ENCODE results near the gene CCL26. TPM values are rescaled to one million over a fixed set of nuclear protein-coding genes. Genes with fewer than 3 reads are reported as not detected.

Gene CCL26
- total RNA-seq, 5 donors from 2014 or later (not counting 1 experiment from before 2014, with no cell fraction given): not detected

DNA sequence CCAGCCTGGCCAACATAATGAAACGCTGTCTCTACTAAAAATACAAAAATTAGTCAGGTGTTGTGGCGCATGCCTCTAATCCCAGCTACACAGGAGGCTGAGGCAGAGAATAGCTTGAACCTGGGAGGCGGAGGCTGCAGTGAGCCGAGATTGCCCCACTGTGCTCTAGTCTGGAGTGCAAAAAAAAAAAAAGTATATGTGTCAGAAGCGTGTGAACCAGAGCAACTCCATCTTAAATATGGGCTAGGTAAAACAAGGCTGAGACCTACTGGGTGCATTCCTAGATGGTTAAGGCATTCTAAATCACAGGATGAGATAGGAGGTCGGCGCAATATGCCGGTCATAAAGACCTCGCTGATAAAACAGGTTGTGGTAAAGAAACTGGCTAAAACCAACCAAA is 35.4 kb upstream of the CCL26 start:
- H3K4me1 Mint-ChIP-seq: no peaks in the 10 kb centered on the region
- Histone ChIP-seq H3K4me1 (ENCODE audit: control insufficient read depth in 1 of 2, extremely low read depth in 1 of 2, insufficient read depth in 2 of 2, low read length in 2 of 2) (no peaks in the 10 kb centered on the region), H3K27ac (ENCODE audit: low read length) (no peak overlapping the region), H3K4me3 (ENCODE audit: control insufficient read depth in 1 of 2, extremely low read depth in 1 of 2, low read length in 1 of 2) (no peak overlapping the region), H3K27me3 (replicated peaks in 1 of 2; ENCODE audit: control insufficient read depth in 2 of 2, extremely low read depth in 1 of 2, insufficient read depth in 2 of 2, low read length in 1 of 2) (peaks cover 0 to 3% of the 10 kb centered on the region in 2 experiments), H3K9me3 (no peaks in the 10 kb centered on the region), H3K36me3 (ENCODE audit: control insufficient read depth in 2 of 2, extremely low read depth in 1 of 2, insufficient read depth in 1 of 2, low read length in 1 of 2) (no peaks in the 10 kb centered on the region)
- ChIA-PET POLR2A (no interaction called here), CTCF (no interaction called here)
- H3K27me3 Mint-ChIP-seq: peaks cover 1 to 3% of the 10 kb centered on the region in 2 donors
- H3K36me3 Mint-ChIP-seq: no peaks in the 10 kb centered on the region
- peaks cover 0 to 13% (median 12%) of the 10 kb centered on the region in 3 donors for H3K9me3 Mint-ChIP-seq
- DNase-seq: no peak
- no peak overlapping the region for H3K4me3 Mint-ChIP-seq
- no peak overlapping the region for H3K27ac Mint-ChIP-seq
- ATAC-seq (replicated peaks in 1 of 4): no peak
- WGBS (ENCODE audit: insufficient coverage): 93% methylated on average over 5 of the region's 9 CpGs

DNA sequence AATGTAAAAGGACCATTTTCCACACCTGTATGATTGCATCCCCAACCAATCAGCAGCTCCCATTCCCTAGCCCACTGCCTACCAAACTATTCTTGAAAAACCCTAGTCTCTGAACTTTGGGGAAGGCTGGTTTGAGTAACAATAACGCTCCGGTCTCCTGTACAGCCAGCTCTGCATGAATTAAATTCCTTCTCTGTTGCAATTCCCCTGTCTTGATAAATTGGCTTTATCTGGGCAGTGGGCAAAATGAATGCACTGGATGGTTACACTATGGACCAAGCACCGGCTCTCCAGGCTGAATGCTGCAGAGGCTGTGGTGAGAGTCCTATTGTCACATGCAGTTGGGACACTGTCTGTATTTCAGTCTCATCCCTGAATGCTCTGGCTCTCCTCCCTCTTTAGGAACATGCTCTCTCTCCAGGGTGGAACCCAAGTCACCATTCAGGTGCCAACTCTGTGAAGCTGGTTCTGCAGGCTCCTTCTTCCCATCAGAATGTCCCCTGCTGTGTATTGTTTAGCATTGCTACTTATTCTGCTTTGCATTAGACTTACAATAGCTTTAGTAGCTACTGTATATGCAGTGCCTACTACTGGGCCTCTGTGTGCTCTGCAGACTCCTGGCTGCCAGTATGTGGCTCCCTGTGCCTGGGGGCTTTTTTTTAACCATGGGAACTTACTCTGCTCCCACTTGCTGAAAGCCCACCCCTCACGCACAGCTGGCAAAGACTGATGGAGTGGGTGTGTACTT is 34.7 kb upstream of the CCL26 start:
- peaks cover 1 to 3% of the 10 kb centered on the region in 2 donors for H3K27me3 Mint-ChIP-seq
- ChIA-PET CTCF (no interaction called here), POLR2A (no interaction called here)
- Histone ChIP-seq H3K4me1 (ENCODE audit: control insufficient read depth in 1 of 2, extremely low read depth in 1 of 2, insufficient read depth in 2 of 2, low read length in 2 of 2) (no peaks in the 10 kb centered on the region), H3K9me3 (no peaks in the 10 kb centered on the region), H3K36me3 (ENCODE audit: control insufficient read depth in 2 of 2, extremely low read depth in 1 of 2, insufficient read depth in 1 of 2, low read length in 1 of 2) (no peaks in the 10 kb centered on the region), H3K27me3 (replicated peaks in 1 of 2; ENCODE audit: control insufficient read depth in 2 of 2, extremely low read depth in 1 of 2, insufficient read depth in 2 of 2, low read length in 1 of 2) (peaks cover 0 to 3% of the 10 kb centered on the region in 2 experiments), H3K27ac (ENCODE audit: low read length) (no peak overlapping the region), H3K4me3 (ENCODE audit: control insufficient read depth in 1 of 2, extremely low read depth in 1 of 2, low read length in 1 of 2) (no peak overlapping the region)
- no peak overlapping the region for H3K27ac Mint-ChIP-seq
- H3K36me3 Mint-ChIP-seq: no peaks in the 10 kb centered on the region
- peaks cover 0 to 13% (median 12%) of the 10 kb centered on the region in 3 donors for H3K9me3 Mint-ChIP-seq
- WGBS (ENCODE audit: insufficient coverage): 67% methylated on average over 1 of the region's 4 CpGs
- no peaks in the 10 kb centered on the region for H3K4me1 Mint-ChIP-seq
- no peak for ATAC-seq (replicated peaks in 1 of 4)
- no peak overlapping the region for H3K4me3 Mint-ChIP-seq
- no peak for DNase-seq

DNA sequence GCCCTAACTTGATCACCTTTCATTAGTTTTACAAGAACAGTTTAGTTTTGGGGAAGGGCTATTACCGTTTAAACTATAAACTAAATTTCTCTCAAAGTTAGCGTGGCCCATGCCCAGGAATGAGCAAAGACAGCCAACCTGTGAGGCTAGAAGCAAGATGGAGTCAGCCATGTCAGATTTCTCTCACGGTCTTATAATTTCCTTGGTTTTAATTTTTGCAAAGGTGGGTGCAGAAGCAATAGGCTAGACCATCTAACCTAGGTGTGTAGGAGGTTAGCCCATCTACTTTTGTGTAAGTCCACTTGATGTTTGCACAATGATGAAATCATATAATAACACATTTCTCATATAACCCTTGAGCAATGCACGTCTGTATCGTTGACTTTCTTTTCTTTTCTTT is 32.7 kb upstream of the CCL26 start:
- no peak for DNase-seq
- Histone ChIP-seq H3K27ac (ENCODE audit: low read length) (no peak overlapping the region), H3K9me3 (no peaks in the 10 kb centered on the region), H3K4me1 (ENCODE audit: control insufficient read depth in 1 of 2, extremely low read depth in 1 of 2, insufficient read depth in 2 of 2, low read length in 2 of 2) (no peaks in the 10 kb centered on the region), H3K36me3 (ENCODE audit: control insufficient read depth in 2 of 2, extremely low read depth in 1 of 2, insufficient read depth in 1 of 2, low read length in 1 of 2) (no peaks in the 10 kb centered on the region), H3K27me3 (replicated peaks in 1 of 2; ENCODE audit: control insufficient read depth in 2 of 2, extremely low read depth in 1 of 2, insufficient read depth in 2 of 2, low read length in 1 of 2) (peaks cover 0 to 8% of the 10 kb centered on the region in 2 experiments), H3K4me3 (ENCODE audit: control insufficient read depth in 1 of 2, extremely low read depth in 1 of 2, low read length in 1 of 2) (no peak overlapping the region)
- Mint-ChIP-seq H3K9me3 (peaks cover 0 to 13% (median 12%) of the 10 kb centered on the region in 3 donors), H3K27ac (no peak overlapping the region), H3K4me3 (no peak overlapping the region), H3K27me3 (peaks cover 1 to 3% of the 10 kb centered on the region in 2 donors), H3K36me3 (no peaks in the 10 kb centered on the region), H3K4me1 (no peaks in the 10 kb centered on the region)
- ChIA-PET CTCF (no interaction called here), POLR2A (no interaction called here)
- no CpG with 5 or more reads among the region's 5 CpGs for WGBS (ENCODE audit: insufficient coverage)
- no peak for ATAC-seq (replicated peaks in 1 of 4)

DNA sequence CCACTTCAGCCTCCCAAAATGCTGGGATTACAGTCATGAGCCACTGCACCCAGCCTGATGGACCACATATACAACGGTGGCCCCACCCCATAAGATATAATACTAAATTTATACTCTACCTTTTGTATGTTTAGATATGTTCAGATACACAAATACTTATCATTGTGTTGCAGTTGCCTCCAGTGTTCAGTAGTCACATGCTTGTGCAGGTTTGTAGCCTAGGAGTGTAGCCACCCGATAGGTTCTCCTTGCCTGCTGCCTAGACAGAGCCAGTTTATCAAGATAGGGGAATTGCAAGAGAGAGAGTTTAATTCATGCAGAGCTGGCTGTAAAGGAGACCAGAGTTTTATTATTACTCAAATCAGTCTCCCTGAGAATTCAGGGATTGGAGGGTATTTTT is 32.0 kb upstream of the CCL26 start:
- 100% methylated on average over 1 of the region's 2 CpGs for WGBS (ENCODE audit: insufficient coverage)
- ChIA-PET CTCF (interaction anchor here in 1 of 2 donors (0.6 kb wide), 1 partner anchor 451 kb away, joined by 3 read pairs; no protein-coding TSS in a partner anchor), POLR2A (no interaction called here)
- H3K4me3 ChIP-seq (ENCODE audit: control insufficient read depth in 1 of 2, extremely low read depth in 1 of 2, low read length in 1 of 2): no peak overlapping the region
- H3K4me1 Mint-ChIP-seq: no peaks in the 10 kb centered on the region
- H3K9me3 ChIP-seq: no peaks in the 10 kb centered on the region
- ATAC-seq (replicated peaks in 1 of 4): no peak
- DNase-seq: no peak
- no peaks in the 10 kb centered on the region for H3K4me1 ChIP-seq (ENCODE audit: control insufficient read depth in 1 of 2, extremely low read depth in 1 of 2, insufficient read depth in 2 of 2, low read length in 2 of 2)
- H3K9me3 Mint-ChIP-seq: peaks cover 0 to 13% (median 12%) of the 10 kb centered on the region in 3 donors
- H3K27ac Mint-ChIP-seq: no peak overlapping the region
- H3K27ac ChIP-seq (ENCODE audit: low read length): no peak overlapping the region
- H3K4me3 Mint-ChIP-seq: no peak overlapping the region
- H3K36me3 ChIP-seq (ENCODE audit: control insufficient read depth in 2 of 2, extremely low read depth in 1 of 2, insufficient read depth in 1 of 2, low read length in 1 of 2): no peaks in the 10 kb centered on the region
- H3K36me3 Mint-ChIP-seq: no peaks in the 10 kb centered on the region
- peaks cover 0 to 8% of the 10 kb centered on the region in 2 experiments for H3K27me3 ChIP-seq (replicated peaks in 1 of 2; ENCODE audit: control insufficient read depth in 2 of 2, extremely low read depth in 1 of 2, insufficient read depth in 2 of 2, low read length in 1 of 2)
- peaks cover 1 to 3% of the 10 kb centered on the region in 2 donors for H3K27me3 Mint-ChIP-seq

DNA sequence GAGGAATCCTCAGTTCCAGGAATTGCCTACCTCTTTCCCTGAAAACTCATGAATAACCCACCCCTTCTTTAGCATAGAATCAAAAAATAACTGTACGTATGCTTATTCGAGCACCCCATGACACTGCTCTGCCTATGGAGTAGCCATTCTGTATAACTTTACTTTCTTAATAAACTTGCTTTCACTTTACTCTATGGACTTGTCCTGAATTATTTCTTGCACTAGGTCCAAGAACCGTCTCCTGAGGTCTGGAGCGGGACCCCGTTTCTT is 30.5 kb upstream of the CCL26 start:
- Histone ChIP-seq H3K36me3 (ENCODE audit: control insufficient read depth in 2 of 2, extremely low read depth in 1 of 2, insufficient read depth in 1 of 2, low read length in 1 of 2) (no peaks in the 10 kb centered on the region), H3K9me3 (no peaks in the 10 kb centered on the region), H3K4me3 (ENCODE audit: control insufficient read depth in 1 of 2, extremely low read depth in 1 of 2, low read length in 1 of 2) (no peak overlapping the region), H3K4me1 (ENCODE audit: control insufficient read depth in 1 of 2, extremely low read depth in 1 of 2, insufficient read depth in 2 of 2, low read length in 2 of 2) (no peaks in the 10 kb centered on the region), H3K27me3 (replicated peaks in 1 of 2; ENCODE audit: control insufficient read depth in 2 of 2, extremely low read depth in 1 of 2, insufficient read depth in 2 of 2, low read length in 1 of 2) (peaks cover 0 to 8% of the 10 kb centered on the region in 2 experiments), H3K27ac (ENCODE audit: low read length) (no peak overlapping the region)
- ATAC-seq (replicated peaks in 1 of 4): no peak
- Mint-ChIP-seq H3K27ac (no peak overlapping the region), H3K9me3 (peaks cover 0 to 10% (median 10%) of the 10 kb centered on the region in 3 donors), H3K4me3 (no peak overlapping the region), H3K36me3 (no peaks in the 10 kb centered on the region), H3K27me3 (peaks cover 3 to 9% of the 10 kb centered on the region in 2 donors), H3K4me1 (peaks cover 0 to 2% (median 0%) of the 10 kb centered on the region in 3 donors)
- CTCF ChIA-PET: no interaction called here
- 100% methylated on average over 2 of the region's 5 CpGs for WGBS (ENCODE audit: insufficient coverage)
- no peak for DNase-seq
- POLR2A ChIA-PET: no interaction called here

DNA sequence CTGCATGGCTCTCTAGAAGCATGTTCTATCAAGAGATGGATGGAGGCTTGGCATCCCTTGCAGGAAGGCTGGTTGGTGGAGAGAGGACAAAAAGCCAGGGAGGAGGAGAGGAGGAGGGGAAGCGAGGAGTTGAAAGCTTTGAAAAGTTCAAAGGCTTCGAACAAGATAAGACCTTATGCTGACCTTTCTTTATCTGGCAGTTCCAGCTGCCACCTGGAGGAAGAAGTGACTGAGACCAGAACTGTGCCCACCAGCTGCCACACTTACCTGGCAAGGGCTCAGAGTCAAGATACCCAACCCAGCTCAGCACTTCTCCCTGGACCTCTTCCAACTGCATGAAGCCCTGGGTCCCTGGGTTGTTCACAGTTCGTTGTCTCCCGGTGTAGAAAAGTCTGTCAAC is 26.8 kb upstream of the CCL26 start:
- ChIA-PET POLR2A (no interaction called here), CTCF (no interaction called here)
- H3K27me3 ChIP-seq (replicated peaks in 1 of 2; ENCODE audit: control insufficient read depth in 2 of 2, extremely low read depth in 1 of 2, insufficient read depth in 2 of 2, low read length in 1 of 2): peaks cover 0 to 18% of the 10 kb centered on the region in 2 experiments
- H3K36me3 ChIP-seq (ENCODE audit: control insufficient read depth in 2 of 2, extremely low read depth in 1 of 2, insufficient read depth in 1 of 2, low read length in 1 of 2): no peaks in the 10 kb centered on the region
- H3K9me3 ChIP-seq: no peaks in the 10 kb centered on the region
- no peak overlapping the region for H3K27ac ChIP-seq (ENCODE audit: low read length)
- no peak overlapping the region for H3K4me3 ChIP-seq (ENCODE audit: control insufficient read depth in 1 of 2, extremely low read depth in 1 of 2, low read length in 1 of 2)
- Mint-ChIP-seq H3K27me3 (peaks cover 9 to 15% of the 10 kb centered on the region in 2 donors), H3K4me1 (peaks cover 0 to 2% (median 0%) of the 10 kb centered on the region in 3 donors), H3K27ac (no peak overlapping the region), H3K36me3 (no peaks in the 10 kb centered on the region), H3K4me3 (no peak overlapping the region), H3K9me3 (no peaks in the 10 kb centered on the region)
- ATAC-seq (replicated peaks in 1 of 4) (no peak), DNase-seq (peak in 1 of 35 experiments; percentile 10)
- WGBS (ENCODE audit: insufficient coverage): 33% methylated on average over 4 of the region's 4 CpGs
- no peaks in the 10 kb centered on the region for H3K4me1 ChIP-seq (ENCODE audit: control insufficient read depth in 1 of 2, extremely low read depth in 1 of 2, insufficient read depth in 2 of 2, low read length in 2 of 2)

All from T-cell (primary cell).